NT2/D1 (cell line): ENCODE data around the gene AKT1.

ENCODE experiments used
- SUZ12 ChIP-seq: IDR thresholded peaks from 2 replicates; pipeline ENCODE4 v1.6.1; 2011; ENCODE audit not compliant: insufficient read length, insufficient read depth; ENCODE audit errors: extremely low read depth
- YY1 ChIP-seq: IDR thresholded peaks from 2 replicates; pipeline ENCODE4 v1.6.1; 2011; ENCODE audit not compliant: insufficient read length, insufficient read depth

DNA sequence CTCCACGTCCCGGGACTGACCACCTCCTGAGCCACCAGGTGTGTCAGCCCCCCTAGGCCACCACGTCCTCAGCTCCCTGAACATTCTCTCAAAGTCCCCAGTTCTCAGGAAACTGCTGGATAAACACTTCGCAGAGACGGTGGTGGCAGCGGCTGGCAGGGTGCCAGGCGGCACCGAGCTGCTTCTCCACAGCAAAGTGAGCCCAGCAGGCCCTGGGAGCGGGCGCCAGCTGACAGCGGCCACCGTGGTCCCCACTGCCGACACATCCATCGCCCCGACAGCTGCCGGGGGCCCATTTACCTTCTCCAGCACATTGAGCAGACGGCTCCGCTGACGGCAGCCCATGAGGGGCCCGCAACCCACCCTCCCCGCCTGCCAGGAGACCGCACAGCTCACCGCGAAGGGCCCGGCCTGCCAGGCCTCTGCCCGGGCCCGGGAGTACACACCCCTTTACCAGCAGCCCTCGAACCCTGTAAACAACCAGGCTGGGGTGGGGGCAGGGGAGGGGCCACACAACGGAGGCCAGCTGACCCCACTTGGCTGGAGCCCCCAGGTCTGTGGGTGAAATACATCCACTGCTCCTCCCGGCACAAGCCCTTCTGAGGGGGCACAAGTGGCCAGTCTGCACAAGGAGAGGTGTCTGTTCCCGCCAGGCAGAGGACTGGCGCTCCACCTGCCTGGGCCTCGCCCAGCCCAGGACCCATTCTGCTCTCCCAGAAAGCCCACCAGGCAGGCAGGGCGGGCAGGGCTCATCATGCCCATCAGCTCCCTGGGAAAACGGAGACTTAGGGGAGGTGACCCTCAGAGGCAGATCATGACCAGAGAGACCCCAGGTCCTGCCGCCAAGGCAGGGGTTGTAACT is 10.5 kb downstream of the AKT1 start:
- TF ChIP-seq SUZ12, result no peak
- TF ChIP-seq YY1, result no peak
